Naive thymus-derived CD4-positive, alpha-beta T cell (primary cell): Measurements from ENCODE around the gene NIF3L1. TPM values are rescaled to one million over a fixed set of nuclear protein-coding genes. Genes with fewer than 3 reads are reported as not detected.

Experiments
- ATAC-seq: fragments of 150-1000 bp; cut with Tn5 transposase; 2 replicates; pipeline ENCODE4 v1.10.0; 2021; ENCODE audit warnings: mild to moderate bottlenecking, moderate library complexity
- CTCF ChIA-PET: fragments of 350-600 bp; sonication (Branson Sonifier 250); formaldehyde crosslinking; loops from one replicate; lab custom pipeline; 2021; ENCODE audit warnings: antibody characterized with exemption; lab: Charles Lee
- POLR2A ChIA-PET: fragments of 350-600 bp; sonication (Branson Sonifier 250); formaldehyde crosslinking; loops from one replicate; lab custom pipeline; 2021; ENCODE audit warnings: antibody characterized with exemption, inconsistent platforms; lab: Charles Lee
- DNase-seq, 9 donors: peaks; one replicate each; pipeline versions ENCODE4 v3.0.0 to v3.0.0-alpha.2; 2020 to 2022; ENCODE audit warnings: mixed read lengths in 1 of 9
- H3K27ac ChIP-seq: one replicate; pipeline ENCODE4 v1.7.0; 2013; ENCODE audit warnings: mild to moderate bottlenecking, low read depth, low read length, moderate library complexity
- H3K27me3 ChIP-seq, 2 donors: one replicate each; pipeline ENCODE4 v1.7.0; 2013; ENCODE audit warnings: low read length in 2 of 2, mild to moderate bottlenecking in 2 of 2, moderate library complexity in 2 of 2; ENCODE audit not compliant: control insufficient read depth in 2 of 2, insufficient read depth in 2 of 2
- H3K36me3 ChIP-seq, 3 experiments: 1 replicate in 2 of 3; 2 replicates in 1 of 3; pipeline ENCODE4 v1.7.0; 2013; ENCODE audit warnings: low read length in 3 of 3, mild to moderate bottlenecking in 3 of 3, moderate library complexity in 1 of 3; ENCODE audit not compliant: insufficient read depth in 3 of 3, control insufficient read depth in 2 of 3
- H3K4me1 ChIP-seq, 2 donors: one replicate each; pipeline ENCODE4 v1.7.0; 2013; ENCODE audit warnings: low read length in 2 of 2, mild to moderate bottlenecking in 2 of 2, moderate library complexity in 1 of 2; ENCODE audit not compliant: control insufficient read depth in 2 of 2, insufficient read depth in 2 of 2
- H3K4me3 ChIP-seq: 2 replicates; pipeline ENCODE4 v1.7.0; 2013; ENCODE audit warnings: mild to moderate bottlenecking, low read length
- H3K9me3 ChIP-seq, 3 experiments: 1 replicate in 2 of 3; 2 replicates in 1 of 3; pipeline ENCODE4 v1.7.0; 2013; ENCODE audit warnings: low read length in 3 of 3; ENCODE audit not compliant: control insufficient read depth in 2 of 3
- H3K27ac Mint-ChIP-seq, 9 donors: one replicate each; pipeline ENCODE4 v1.8.0; 2020 to 2022; ENCODE audit warnings: mixed read lengths in 9 of 9, mild to moderate bottlenecking in 8 of 9, moderate library complexity in 5 of 9, inconsistent platforms in 2 of 9
- H3K27me3 Mint-ChIP-seq, 5 donors: one replicate each; pipeline ENCODE4 v1.8.0; 2021 to 2022; ENCODE audit warnings: mixed read lengths in 5 of 5, mild to moderate bottlenecking in 1 of 5
- H3K36me3 Mint-ChIP-seq, 5 donors: one replicate each; pipeline ENCODE4 v1.8.0; 2020 to 2022; ENCODE audit warnings: mixed read lengths in 5 of 5, mild to moderate bottlenecking in 3 of 5, inconsistent platforms in 1 of 5
- H3K4me1 Mint-ChIP-seq, 7 donors: one replicate each; pipeline ENCODE4 v1.8.0; 2020 to 2022; ENCODE audit warnings: mixed read lengths in 7 of 7, mild to moderate bottlenecking in 3 of 7, inconsistent platforms in 1 of 7
- H3K4me3 Mint-ChIP-seq, 10 donors: one replicate each; pipeline ENCODE4 v1.8.0; 2020 to 2022; ENCODE audit warnings: mild to moderate bottlenecking in 10 of 10, mixed read lengths in 10 of 10, moderate library complexity in 6 of 10, inconsistent platforms in 2 of 10
- H3K9me3 Mint-ChIP-seq, 11 donors: one replicate each; pipeline ENCODE4 v1.8.0; 2020 to 2022; ENCODE audit warnings: mixed read lengths in 11 of 11, mild to moderate bottlenecking in 4 of 11, inconsistent platforms in 1 of 11, moderate library complexity in 1 of 11
- intact Hi-C, 2 donors: fragments of 100-400 bp; cut with micrococcal nuclease; formaldehyde crosslinking; loops; one replicate each; pipeline ENCODE4 v1.15.1; 2023
- polyA plus RNA-seq, 2 donors: library from polyadenylated mRNA; unstranded; fragments of 300-500 nt; fragmentation: Illumina TruSeq; gene quantifications; one replicate each; pipeline ENCODE4 v1.2.3, GENCODE V29; 2021
- total RNA-seq, 6 experiments: library from RNA in 5 of 6; stranded (reverse) in 5 of 6; gene quantifications; 1 replicate in 5 of 6; 2 replicates in 1 of 6; pipeline ENCODE4 v1.2.3 and lab custom pipeline; 2021 to 2026

NIF3L1 gene
- total and polyA plus RNA-seq, 7 experiments from 2014 or later = 11.5 to 33.9 (median 31.4) TPM

- Histone ChIP-seq H3K36me3 (peaks cover 3 to 36% (median 16%) of the 10 kb centered on the region in 3 experiments), H3K27me3 (no peaks in the 10 kb centered on the region), H3K4me3 (peak within 1 kb of the TSS; percentile 100), H3K4me1 (peaks cover 23 to 26% of the 10 kb centered on the region in 2 donors), H3K27ac (peak within 1 kb of the TSS; percentile 98), H3K9me3 (no peaks in the 10 kb centered on the region)
- POLR2A ChIA-PET = interaction anchor here (0.6 to 3.2 kb wide), 47 partner anchors 8 to 1513 kb away, joined by 3 to 156 read pairs (median 5); partner anchors contain the start of genes ALS2, BZW1, CASP10 and CASP8
- CTCF ChIA-PET = interaction anchor here (0.6 to 1.3 kb wide), 5 partner anchors 22 to 368 kb away, joined by 3 to 4 read pairs (median 3); partner anchors contain the start of gene CASP10
- intact Hi-C loops = loop anchor here (1.0 to 10.0 kb wide), 17 partner anchors 25 to 916 kb away; partner anchors contain the start of genes BZW1 (in 2 of the 2), NIF3L1 (in 2 of the 2), ORC2 (in 2 of the 2) and PPIL3 (in 2 of the 2)
- ATAC-seq (peak; percentile 89), DNase-seq (peak; percentile 87 to 97 (median 94))
- Mint-ChIP-seq H3K9me3 (peaks cover 0 to 10% (median 0%) of the 10 kb centered on the region in 11 donors), H3K4me3 (peak within 1 kb of the TSS; percentile 89 to 98 (median 94)), H3K36me3 (peaks cover 24 to 48% (median 29%) of the 10 kb centered on the region in 5 donors), H3K27ac (peak within 1 kb of the TSS; percentile 99 to 100 (median 100)), H3K4me1 (peaks cover 28 to 58% (median 48%) of the 10 kb centered on the region in 7 donors), H3K27me3 (peaks cover 0 to 2% (median 0%) of the 10 kb centered on the region in 5 donors)
Observed at GRCh38 chr2:200864176-200865034, 24.8 kb upstream of the NIF3L1 start, which contains the start of gene CLK1. Gene CLK1, minus strand, starts transcription at chr2:200864658. Its CDS starts 2,796 bp downstream, at chr2:200861862.

- peaks cover 0 to 15% (median 7%) of the 10 kb centered on the region in 3 experiments for H3K36me3 ChIP-seq
- H3K27me3 Mint-ChIP-seq = peaks cover 0 to 2% (median 0%) of the 10 kb centered on the region in 5 donors
- peaks cover 5 to 11% of the 10 kb centered on the region in 2 donors for H3K4me1 ChIP-seq
- no peak overlapping the region for H3K4me3 ChIP-seq
- peaks cover 0 to under 1% (median 0%) of the 10 kb centered on the region in 11 donors for H3K9me3 Mint-ChIP-seq
- peaks cover 1 to 33% (median 4%) of the 10 kb centered on the region in 5 donors for H3K36me3 Mint-ChIP-seq
- peak overlapping the region in 2 of 10 donors; percentile 19 to 44 for H3K4me3 Mint-ChIP-seq
- H3K27me3 ChIP-seq = no peaks in the 10 kb centered on the region
- intact Hi-C loops = loop anchor here (10.0 kb wide), 3 partner anchors 294 to 914 kb away; partner anchors contain the start of genes MAIP1 (in 1 of the 2), TMEM237 (in 1 of the 2) and TYW5 (in 1 of the 2)
- H3K27ac ChIP-seq = no peak overlapping the region
- ATAC-seq = no peak
- POLR2A ChIA-PET = interaction anchor here (0.7 to 4.2 kb wide), 4 partner anchors 21 to 248 kb away, joined by 3 to 16 read pairs (median 3); partner anchors contain the start of genes NIF3L1, ORC2 and PPIL3
- DNase-seq = no peak
- CTCF ChIA-PET = interaction anchor here (0.7 kb wide), 1 partner anchor 94 kb away, joined by 3 read pairs; the partner anchor contains the start of gene ORC2
- H3K27ac Mint-ChIP-seq = peak overlapping the region in 8 of 9 donors; percentile 15 to 90 (median 38)
- H3K9me3 ChIP-seq = no peaks in the 10 kb centered on the region
- peaks cover 0 to 29% (median 21%) of the 10 kb centered on the region in 7 donors for H3K4me1 Mint-ChIP-seq
Observed at GRCh38 chr2:200869014-200869413, 20.2 kb upstream of the NIF3L1 start.

GRCh38 chr2:200871151-200871550 lies 18.0 kb upstream of the NIF3L1 start:
- Mint-ChIP-seq H3K27me3 (no peaks in the 10 kb centered on the region), H3K4me3 (no peak overlapping the region), H3K36me3 (peaks cover 0 to 39% (median 11%) of the 10 kb centered on the region in 5 donors), H3K9me3 (no peaks in the 10 kb centered on the region), H3K27ac (peak overlapping the region in 1 of 9 donors; percentile 14), H3K4me1 (peaks cover 0 to 21% (median 10%) of the 10 kb centered on the region in 7 donors)
- Histone ChIP-seq H3K4me1 (peaks cover 0 to 3% of the 10 kb centered on the region in 2 donors), H3K4me3 (no peak overlapping the region), H3K9me3 (no peaks in the 10 kb centered on the region), H3K36me3 (peaks cover 3 to 24% (median 7%) of the 10 kb centered on the region in 3 experiments), H3K27ac (no peak overlapping the region), H3K27me3 (no peaks in the 10 kb centered on the region)
- ATAC-seq = no peak
- no peak for DNase-seq
- POLR2A ChIA-PET = no interaction called here
- intact Hi-C loops = no loop called here
- CTCF ChIA-PET = interaction anchor here (0.7 kb wide), 1 partner anchor 1571 kb away, joined by 3 read pairs; no protein-coding TSS in a partner anchor

- Histone ChIP-seq H3K4me3 (no peak overlapping the region), H3K27me3 (no peaks in the 10 kb centered on the region), H3K36me3 (peaks cover 6 to 42% (median 7%) of the 10 kb centered on the region in 3 experiments), H3K27ac (no peak overlapping the region), H3K9me3 (no peaks in the 10 kb centered on the region), H3K4me1 (peaks cover 0 to 3% of the 10 kb centered on the region in 2 donors)
- ChIA-PET POLR2A (interaction anchor here (0.9 kb wide), 1 partner anchor 9 kb away, joined by 3 read pairs; the partner anchor contains the start of gene CLK1), CTCF (no interaction called here)
- intact Hi-C loops = no loop called here
- H3K27me3 Mint-ChIP-seq = no peaks in the 10 kb centered on the region
- H3K4me1 Mint-ChIP-seq = peaks cover 0 to 19% (median 8%) of the 10 kb centered on the region in 7 donors
- H3K36me3 Mint-ChIP-seq = peaks cover 0 to 44% (median 11%) of the 10 kb centered on the region in 5 donors
- DNase-seq = no peak
- H3K4me3 Mint-ChIP-seq = no peak overlapping the region
- no peak for ATAC-seq
- no peak overlapping the region for H3K27ac Mint-ChIP-seq
- H3K9me3 Mint-ChIP-seq = no peaks in the 10 kb centered on the region
Observed at GRCh38 chr2:200873560-200873959, 15.6 kb upstream of the NIF3L1 start.

GRCh38 chr2:200877443-200877842 lies 11.7 kb upstream of the NIF3L1 start:
- no peaks in the 10 kb centered on the region for H3K27me3 ChIP-seq
- Mint-ChIP-seq H3K27me3 (no peaks in the 10 kb centered on the region), H3K36me3 (peaks cover 0 to 47% (median 29%) of the 10 kb centered on the region in 5 donors), H3K4me1 (peaks cover 0 to 13% (median 6%) of the 10 kb centered on the region in 7 donors), H3K4me3 (no peak overlapping the region), H3K9me3 (no peaks in the 10 kb centered on the region), H3K27ac (no peak overlapping the region)
- H3K4me3 ChIP-seq = no peak overlapping the region
- CTCF ChIA-PET = interaction anchor here (0.6 kb wide), 1 partner anchor 281 kb away, joined by 4 read pairs; no protein-coding TSS in a partner anchor
- intact Hi-C loops = no loop called here
- no peaks in the 10 kb centered on the region for H3K9me3 ChIP-seq
- no peaks in the 10 kb centered on the region for H3K4me1 ChIP-seq
- POLR2A ChIA-PET = interaction anchor here (0.6 to 1.2 kb wide), 3 partner anchors 10 to 333 kb away, joined by 4 to 16 read pairs (median 4); partner anchors contain the start of gene CLK1
- no peak overlapping the region for H3K27ac ChIP-seq
- ATAC-seq (no peak), DNase-seq (no peak)
- peaks cover 9 to 74% (median 13%) of the 10 kb centered on the region in 3 experiments for H3K36me3 ChIP-seq
